GM21737 (cell line): ENCODE results near the gene LCE1A.

Experiments
- ATAC-seq: cut with Tn5 transposase; IDR thresholded peaks from one replicate; pipeline ENCODE4 v1.9.1; 2021; ENCODE audit warnings: mild to moderate bottlenecking, moderate library complexity; ENCODE audit not compliant: unreplicated experiment

The LCE1A gene

GRCh38 chr1:152869808-152870419, 42.6 kb downstream of the LCE1A start:
- no peak for ATAC-seq

GRCh38 chr1:152870831-152871730, 43.8 kb downstream of the LCE1A start:
- ATAC-seq: no peak

DNA sequence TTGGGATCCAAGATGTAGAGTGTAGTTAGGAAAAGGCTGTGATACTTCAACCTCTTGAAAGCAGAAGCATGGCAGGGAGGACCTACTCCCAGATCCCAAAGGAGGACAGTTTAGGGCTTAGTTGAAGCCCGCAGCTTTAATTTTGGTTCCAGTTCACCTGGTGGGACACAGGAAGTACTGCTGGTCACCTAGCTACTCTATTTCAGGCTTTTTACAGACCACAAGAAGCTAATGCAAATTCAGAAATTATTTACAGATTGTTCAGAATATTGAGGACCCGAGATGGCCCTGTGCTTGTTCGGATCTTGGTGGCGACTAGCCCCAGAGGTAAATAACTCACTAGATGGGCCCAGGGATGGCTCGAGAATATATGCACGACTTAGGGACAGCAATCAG, 44.5 kb downstream of the LCE1A start:
- no peak for ATAC-seq

DNA sequence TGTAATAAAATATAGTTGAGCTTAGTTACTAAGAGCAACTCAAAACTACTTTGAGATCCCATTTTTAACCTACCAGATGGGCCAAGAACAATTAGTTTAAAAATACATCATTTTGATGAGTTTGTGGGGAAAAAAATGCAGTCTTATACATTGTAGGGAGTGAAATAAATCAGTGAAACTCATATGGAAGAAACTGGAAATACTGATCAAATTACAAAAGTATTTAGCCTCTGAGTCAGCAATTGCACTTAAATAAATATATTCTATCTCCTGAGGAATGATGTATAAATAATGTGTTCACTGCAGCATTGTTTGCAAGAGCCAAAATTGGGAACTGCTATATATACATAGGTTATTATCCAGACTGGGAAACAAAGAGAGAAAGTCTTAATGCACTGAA, 46.2 kb downstream of the LCE1A start:
- ATAC-seq: no peak

DNA sequence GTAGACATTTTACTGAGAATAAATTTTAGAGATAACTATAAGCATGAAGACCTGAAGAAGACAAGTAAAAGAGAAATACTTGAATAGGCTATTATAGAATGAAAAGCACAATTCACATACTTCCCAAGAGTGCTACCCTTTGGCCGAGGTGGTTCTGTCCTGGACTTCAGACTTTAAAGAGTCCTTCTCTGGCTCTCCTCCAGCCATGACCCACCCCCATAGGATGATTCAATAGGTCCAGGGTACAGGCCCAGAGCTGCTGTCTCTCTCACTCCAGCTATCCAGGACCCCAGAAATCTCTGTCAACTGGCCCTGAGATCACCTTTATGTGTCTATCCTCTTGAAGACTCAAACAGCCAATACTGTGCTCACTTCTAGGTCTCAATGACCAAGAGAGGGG, 49.6 kb downstream of the LCE1A start:
- ATAC-seq: no peak
